Raji (cell line): Measurements from ENCODE around the gene HLA-DQB1.

ENCODE experiments used
- POLR2A ChIP-seq: IDR thresholded peaks from 2 replicates; pipeline ENCODE4 v1.6.1; 2011; ENCODE audit warnings: low read depth, low read length, control low read depth; ENCODE audit not compliant: insufficient read depth

Gene HLA-DQB1

DNA sequence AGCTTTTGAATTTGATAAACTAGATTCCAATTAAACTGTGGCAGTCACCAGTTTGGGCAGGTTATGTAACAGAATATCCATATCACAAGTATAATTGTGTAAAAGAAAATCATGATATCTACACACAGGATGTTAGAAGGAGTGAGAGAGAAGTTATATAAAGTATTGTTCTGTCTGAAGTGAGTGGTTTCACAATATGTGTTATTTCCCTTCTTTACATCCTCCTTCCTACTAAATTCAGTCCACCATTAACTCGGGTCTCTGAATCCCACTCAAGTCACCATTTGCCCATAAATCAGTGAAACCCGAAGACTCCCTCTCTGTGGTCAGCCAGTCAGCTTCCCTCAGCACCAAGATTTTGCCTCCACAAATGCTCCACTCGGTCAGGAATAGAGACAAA lies 796 bp downstream of the HLA-DQB1 start:
- TF ChIP-seq POLR2A, result no peak

DNA sequence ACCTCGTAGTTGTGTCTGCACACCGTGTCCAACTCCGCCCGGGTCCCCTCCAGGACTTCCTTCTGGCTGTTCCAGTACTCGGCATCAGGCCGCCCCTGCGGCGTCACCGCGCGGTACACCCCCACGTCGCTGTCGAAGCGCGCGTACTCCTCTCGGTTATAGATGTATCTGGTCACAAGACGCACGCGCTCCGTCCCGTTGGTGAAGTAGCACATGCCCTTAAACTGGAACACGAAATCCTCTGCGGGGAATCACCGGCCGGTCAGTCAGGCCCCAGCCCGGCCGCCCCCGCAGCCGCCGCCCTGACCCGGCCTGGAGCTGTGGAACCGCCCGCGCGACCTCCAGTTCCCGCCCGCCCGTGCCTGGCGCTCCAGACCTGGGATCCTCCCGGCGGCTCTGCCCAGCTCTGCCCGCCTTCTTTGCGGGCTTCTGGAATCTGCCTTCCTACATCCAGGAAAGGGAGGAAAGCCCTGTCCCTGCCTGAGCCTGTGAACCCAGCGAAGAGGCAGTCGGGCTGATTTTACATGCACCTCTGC lies 1.6 kb downstream of the HLA-DQB1 start:
- TF ChIP-seq POLR2A, result no peak

DNA sequence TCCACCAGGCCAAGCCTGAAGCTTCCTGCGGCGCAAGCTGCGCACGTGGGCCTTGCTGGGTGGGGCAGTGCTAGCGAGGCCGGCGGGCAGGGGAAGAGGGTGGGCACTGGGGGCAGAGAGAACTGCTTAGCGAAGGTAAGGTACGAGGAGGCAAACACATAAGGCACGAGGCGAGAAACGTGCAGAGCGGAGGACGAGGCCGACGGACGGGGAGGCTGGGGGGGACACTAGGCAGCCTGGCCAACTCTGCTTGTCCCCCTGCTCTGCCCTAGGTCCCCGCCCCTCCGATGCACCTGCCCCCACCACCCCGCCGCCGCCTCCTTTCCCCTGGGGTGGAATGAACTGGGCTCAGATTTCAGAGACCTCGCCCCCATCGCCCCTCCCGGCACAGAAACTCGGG lies 2.1 kb downstream of the HLA-DQB1 start:
- no peak for TF ChIP-seq POLR2A

DNA sequence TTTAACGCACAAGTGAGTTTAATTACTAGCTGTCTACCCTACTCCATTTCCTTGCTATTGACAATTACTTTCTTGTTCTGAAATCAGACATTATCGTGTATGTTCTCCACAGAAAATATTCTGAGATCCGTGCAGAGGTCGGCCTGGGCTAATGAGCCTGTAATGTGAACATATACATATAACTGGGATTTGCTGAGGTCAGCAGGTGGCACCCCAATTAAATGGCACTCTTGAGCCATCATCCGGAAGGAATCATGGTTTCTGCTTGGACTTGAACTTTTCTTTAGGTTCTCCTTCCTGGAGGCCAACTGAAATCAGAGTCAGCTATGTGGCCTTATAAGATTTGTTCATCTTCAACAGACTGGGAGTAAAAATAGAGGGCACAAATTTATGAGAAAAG lies 3.6 kb downstream of the HLA-DQB1 start:
- no peak for TF ChIP-seq POLR2A

DNA sequence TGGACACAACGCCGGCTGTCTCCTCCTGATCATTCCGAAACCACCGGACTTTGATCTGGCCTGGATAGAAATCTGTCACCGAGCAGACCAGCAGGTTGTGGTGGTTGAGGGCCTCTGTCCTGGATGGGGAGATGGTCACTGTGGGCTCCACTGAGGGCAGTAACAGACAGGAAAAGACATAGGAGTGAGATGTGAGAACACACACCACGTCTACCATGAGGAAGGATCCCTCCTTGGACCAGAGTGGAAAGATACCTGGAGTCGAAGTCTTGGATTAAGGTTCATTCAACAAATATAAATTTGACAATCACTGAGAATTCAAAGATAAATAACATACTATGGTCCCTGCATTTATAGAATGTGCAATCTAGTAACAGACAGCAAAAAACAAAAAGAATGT lies 4.4 kb downstream of the HLA-DQB1 start:
- TF ChIP-seq POLR2A, result no peak

DNA sequence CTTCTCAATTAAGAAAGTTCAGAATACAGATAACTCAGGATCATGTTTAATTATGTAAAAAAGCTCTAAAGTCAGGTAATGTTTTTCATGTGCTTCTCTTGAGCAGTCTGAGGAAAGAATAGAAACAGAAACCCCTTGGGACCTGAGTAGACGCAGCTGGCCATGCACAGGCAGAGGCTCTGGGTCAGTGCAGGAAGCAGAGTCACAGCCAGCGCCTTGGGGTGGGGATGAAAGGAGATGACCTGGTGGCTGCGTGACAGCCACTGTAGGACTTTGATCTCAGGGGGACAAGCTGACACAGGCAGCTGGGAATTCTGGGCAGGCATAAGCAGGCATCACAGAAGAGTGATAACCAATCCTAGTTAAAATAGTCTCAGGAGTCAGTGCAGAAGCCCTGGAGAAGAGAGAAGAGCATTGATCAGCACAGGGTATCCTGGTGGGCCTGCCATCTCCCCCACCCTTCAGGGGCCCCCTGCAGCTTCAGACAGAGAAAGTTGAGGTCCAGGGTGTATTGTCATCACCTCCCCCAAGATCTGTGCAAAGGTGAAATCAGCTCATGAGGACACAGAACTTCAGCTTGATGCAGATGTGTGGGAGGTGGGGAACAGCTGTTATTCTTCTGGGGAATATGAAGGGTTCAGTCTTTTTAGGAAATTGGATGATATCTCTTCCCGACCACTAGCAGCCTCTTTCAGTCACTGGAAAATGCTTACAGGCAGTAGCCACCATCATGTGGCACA lies 6.4 kb downstream of the HLA-DQB1 start:
- TF ChIP-seq POLR2A, result no peak

DNA sequence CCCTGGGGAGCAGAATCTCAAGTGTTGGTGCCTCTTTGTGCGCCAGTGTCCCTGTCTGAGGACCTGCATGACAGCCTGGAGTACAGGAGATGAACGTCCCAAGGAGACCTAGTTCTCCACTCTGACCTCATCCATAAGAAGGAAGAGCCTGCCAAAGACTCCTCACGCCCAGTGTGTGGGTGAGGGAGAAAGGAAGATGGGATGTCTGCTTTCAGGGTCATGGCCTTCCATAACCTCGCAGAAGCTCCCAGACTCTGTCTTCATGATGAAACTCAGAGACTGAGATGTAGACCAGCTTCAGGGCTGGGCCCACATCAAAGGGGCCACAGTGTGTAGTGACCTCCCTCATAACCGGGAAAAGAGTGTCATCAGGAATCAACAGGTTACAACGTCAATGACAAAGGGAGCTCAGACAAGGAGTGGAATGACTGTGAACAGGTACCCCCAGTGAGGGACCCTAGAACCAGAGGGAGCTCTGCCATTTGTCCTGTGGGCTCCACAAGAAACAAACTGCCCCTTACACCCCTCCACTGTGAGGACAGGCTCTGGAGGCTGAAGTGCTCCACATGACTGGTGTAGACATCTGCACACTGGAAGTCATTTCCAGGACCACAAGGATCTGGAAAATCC lies 8.1 kb downstream of the HLA-DQB1 start:
- no peak for TF ChIP-seq POLR2A

DNA sequence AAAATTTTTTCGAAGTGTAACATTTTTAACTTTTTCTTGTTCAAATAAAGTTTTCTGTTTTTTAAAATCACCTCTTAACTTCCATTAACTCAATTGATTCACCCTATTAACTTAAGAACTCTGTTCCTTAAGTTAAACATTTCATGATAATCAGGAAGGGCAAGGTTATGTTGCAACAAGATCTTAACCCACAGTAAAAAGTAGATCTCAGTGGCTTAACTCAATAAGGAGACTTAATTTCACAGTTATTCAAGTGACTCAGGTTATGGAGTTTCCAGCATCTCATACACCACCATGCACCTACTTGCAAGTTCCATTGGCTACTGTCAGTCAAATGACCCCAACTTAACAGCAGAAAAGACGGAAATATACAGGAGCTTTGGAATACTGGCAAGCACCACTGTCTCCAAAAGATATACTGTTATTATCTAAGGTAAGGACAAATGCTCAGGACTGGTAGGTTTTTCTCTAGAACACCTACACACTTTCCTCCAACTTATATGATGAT lies 11.2 kb downstream of the HLA-DQB1 start:
- TF ChIP-seq POLR2A, result no peak

DNA sequence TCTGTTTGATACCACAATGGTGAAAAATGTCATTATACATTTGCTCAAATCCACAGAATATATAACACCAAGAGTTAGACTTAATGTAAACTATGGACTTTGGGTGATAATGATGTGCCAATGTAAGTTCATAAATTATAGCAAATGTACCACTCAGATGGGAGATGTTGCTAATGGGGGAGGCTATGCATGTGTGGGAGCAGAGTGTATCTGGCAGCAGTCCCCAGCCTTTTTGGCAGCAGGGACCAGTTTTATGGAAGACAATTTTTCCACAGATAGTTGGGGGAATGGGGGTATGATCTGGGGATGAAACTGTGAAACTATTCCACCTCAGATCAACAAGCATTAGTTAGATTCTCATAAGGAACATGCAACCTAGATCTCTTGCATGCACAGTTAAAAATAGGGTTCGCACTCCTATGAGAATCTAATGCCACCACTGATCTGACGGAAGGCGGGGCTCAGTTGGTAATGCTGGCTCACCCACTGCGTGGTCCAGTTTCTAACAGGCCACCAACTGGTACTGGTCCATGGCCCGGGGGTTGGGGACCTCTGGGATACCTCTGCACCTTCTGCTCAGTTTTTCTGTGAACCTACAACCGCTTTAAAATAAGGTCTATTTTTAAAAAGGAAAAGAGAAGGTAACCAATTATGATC lies 21.3 kb downstream of the HLA-DQB1 start:
- TF ChIP-seq POLR2A, result no peak

DNA sequence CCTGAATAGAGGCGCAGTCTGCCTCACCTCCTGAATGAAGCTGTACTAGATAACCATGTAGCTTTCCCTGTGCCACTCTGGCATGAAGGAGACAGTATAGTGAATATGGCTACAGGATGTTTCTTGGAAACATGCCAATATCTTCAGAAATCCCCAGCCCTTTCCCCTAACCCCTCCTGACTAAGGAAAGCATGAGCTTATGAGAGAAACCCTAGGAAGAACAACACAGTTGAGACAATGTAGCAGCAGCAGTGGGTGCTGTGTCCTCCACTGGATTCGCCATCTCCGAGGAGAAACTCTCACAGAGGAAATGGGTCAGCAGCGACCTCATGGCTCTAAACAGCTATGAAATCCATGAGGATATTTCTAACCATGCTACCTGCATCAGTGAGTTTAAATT lies 22.6 kb downstream of the HLA-DQB1 start:
- TF ChIP-seq POLR2A, result no peak

DNA sequence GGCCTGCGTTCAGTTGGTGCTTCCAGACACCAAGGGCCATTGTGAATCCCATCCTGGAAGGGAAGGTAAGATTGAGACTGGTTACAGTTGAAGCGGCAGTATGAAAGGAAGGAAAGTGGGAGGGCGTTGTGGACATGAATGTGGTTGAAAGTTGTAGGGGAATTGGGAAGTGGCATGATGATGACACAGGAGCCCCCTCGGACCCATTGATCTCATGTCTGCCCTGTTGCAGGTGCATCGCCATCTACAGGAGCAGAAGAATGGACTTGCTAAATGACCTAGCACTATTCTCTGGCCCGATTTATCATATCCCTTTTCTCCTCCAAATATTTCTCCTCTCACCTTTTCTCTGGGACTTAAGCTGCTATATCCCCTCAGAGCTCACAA lies 23.7 kb downstream of the HLA-DQB1 start:
- no peak for TF ChIP-seq POLR2A

DNA sequence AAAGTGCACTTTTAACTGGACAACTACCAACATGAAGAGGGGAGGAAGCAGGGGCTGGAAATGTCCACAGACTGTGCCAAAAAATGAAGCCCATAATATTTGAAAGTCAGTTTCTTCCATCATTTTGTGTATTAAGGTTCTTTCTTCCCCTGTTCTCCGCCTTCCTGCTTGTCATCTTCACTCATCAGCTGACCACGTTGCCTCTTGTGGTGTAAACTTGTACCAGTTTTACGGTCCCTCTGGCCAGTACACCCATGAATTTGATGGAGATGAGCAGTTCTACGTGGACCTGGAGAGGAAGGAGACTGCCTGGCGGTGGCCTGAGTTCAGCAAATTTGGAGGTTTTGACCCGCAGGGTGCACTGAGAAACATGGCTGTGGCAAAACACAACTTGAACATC lies 25.3 kb downstream of the HLA-DQB1 start:
- TF ChIP-seq POLR2A, result no peak

DNA sequence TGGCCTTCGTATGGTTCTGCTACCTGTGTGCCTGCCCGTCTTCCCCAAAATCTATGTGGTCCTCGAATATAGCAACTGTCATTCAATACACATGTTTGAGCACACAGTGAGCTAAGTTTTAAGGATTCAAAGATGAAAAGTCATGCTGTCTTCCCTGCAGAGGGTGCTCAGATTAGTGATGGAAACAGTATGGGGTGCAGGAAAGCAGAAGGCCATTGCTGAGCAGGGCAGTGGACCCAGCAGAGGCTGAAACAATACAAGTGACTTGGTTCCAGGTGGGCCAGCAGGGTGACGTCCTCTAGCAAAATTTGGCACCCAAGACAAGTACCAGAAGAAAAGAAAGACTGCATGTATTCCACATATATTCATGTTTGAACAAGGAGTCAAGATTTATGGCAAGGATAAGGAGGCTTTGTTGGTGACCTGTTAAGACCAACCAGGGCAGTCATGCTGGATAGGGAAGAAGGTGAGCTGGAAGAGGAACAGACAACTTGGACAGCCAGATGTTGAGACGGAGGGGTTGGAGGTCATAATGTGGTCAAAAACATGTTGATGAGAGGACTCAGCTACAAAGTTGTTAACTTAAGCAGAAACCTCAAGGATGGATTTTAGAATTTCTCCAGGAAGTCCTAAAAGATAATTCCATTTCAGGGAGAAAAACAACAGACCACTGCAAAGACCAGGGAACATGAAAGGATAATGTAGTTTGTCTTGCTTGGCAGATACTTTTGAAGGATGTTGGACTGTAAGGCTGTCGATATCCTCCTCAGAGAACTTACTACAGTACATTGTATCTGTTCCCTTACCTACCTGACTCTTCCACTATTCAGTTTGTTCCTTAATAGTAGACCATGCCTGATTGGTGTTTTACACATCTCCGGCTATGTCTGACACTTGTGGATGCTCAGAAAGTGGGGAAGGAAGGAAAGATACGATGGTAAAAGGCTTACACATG lies 26.7 kb downstream of the HLA-DQB1 start:
- no peak for TF ChIP-seq POLR2A

DNA sequence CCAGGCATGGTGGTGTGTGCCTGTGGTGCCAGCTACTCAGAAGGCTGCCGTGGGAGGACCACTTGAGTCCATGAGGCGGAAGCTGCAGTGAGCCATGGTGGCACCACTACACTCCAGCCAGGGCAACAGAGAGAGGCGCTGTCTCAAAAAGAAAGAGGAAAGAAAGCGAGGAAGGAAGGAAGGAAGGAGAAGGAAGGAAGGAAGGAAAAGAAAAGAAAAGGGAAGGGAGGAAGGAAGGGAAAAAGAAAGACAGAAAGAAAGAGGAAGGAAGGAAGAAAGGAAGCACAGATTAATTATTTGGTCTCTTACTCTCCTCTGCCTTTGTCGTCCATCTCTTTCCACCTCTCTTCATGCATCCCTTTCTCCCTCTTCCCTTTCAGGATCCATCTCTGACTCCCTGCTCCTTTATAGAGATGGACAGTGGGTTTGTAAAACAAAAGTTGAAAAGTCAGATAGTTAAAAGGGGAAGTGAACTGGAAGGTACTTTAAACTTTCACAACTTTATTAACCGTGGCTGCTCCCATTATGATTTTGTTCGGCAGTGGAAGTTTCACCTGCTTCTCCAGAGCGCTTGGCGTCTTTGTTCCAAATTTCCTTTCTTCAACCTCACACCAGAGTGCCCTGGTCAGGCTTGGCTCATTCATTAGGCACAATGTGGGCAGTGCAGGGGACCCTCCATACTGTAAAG lies 27.8 kb downstream of the HLA-DQB1 start:
- TF ChIP-seq POLR2A, result no peak
